ENCODE data around the gene CFAP58. TPM values are rescaled to one million over a fixed set of nuclear protein-coding genes. Genes with fewer than 3 reads are reported as not detected.

Gene CFAP58
- total RNA-seq, 2 experiments from 2014 or later, result not detected

GRCh38 chr10:104328896-104329710 is 24.5 kb upstream of the CFAP58 start:
- no peaks in the 10 kb centered on the region for H3K27me3 Mint-ChIP-seq
- peaks cover 5% of the 10 kb centered on the region for H3K36me3 ChIP-seq (ENCODE audit: insufficient read depth, low read length)
- no peaks in the 10 kb centered on the region for H3K9me3 ChIP-seq (ENCODE audit: control insufficient read depth in 1 of 2, insufficient read depth in 1 of 2, low read length in 2 of 2)
- no peaks in the 10 kb centered on the region for H3K9me3 Mint-ChIP-seq
- no peak for TF ChIP-seq CTCF (IDR thresholded peaks at IDR 0.05)
- ChIA-PET CTCF (interaction anchor here (1.2 to 2.0 kb wide), 4 partner anchors 9 to 24 kb away, joined by 5 to 15 read pairs (median 8); partner anchors contain the start of genes CFAP58 and ITPRIP), POLR2A (interaction anchor here (1.0 to 4.1 kb wide), 7 partner anchors 9 to 24 kb away, joined by 3 to 64 read pairs (median 4); partner anchors contain the start of genes CFAP58 and ITPRIP)
- H3K27me3 ChIP-seq (ENCODE audit: control insufficient read depth in 1 of 2, insufficient read depth in 2 of 2, low read length in 2 of 2), result no peaks in the 10 kb centered on the region
- peak overlapping the region; percentile 41 for H3K4me3 ChIP-seq (ENCODE audit: low read length)
- H3K27ac Mint-ChIP-seq, result peak overlapping the region; percentile 88
- H3K36me3 Mint-ChIP-seq (ENCODE audit: low read depth), result peaks cover 42% of the 10 kb centered on the region
- H3K27ac ChIP-seq (ENCODE audit: low read depth in 1 of 2, low read length in 2 of 2), result peak overlapping the region; percentile 75 to 81
- DNase-seq (peak; percentile 44 to 88 (median 70)), ATAC-seq (ENCODE audit: poor library complexity) (peak; percentile 65)
- H3K4me1 ChIP-seq (ENCODE audit: insufficient read depth, low read length), result peaks cover 97% of the 10 kb centered on the region
- intact Hi-C loops (cut with DNase I, micrococcal nuclease), result loop anchor here in 1 of 2 experiments (1.0 to 2.0 kb wide), 2 partner anchors 9 to 20 kb away; partner anchors contain the start of gene ITPRIP
- H3K4me1 Mint-ChIP-seq (ENCODE audit: low read depth), result peaks cover 100% of the 10 kb centered on the region
- H3K4me3 Mint-ChIP-seq, result peak overlapping the region; percentile 84

GRCh38 chr10:104329735-104330134 is 23.9 kb upstream of the CFAP58 start:
- CTCF ChIA-PET, result interaction anchor here (1.2 to 2.0 kb wide), 4 partner anchors 9 to 25 kb away, joined by 5 to 15 read pairs (median 8); partner anchors contain the start of genes CFAP58 and ITPRIP
- intact Hi-C loops (cut with DNase I, micrococcal nuclease), result loop anchor here in 1 of 2 experiments (1.0 to 2.0 kb wide), 2 partner anchors 9 to 21 kb away; partner anchors contain the start of gene ITPRIP
- H3K36me3 Mint-ChIP-seq (ENCODE audit: low read depth), result peaks cover 41% of the 10 kb centered on the region
- Histone ChIP-seq H3K36me3 (ENCODE audit: insufficient read depth, low read length) (peaks cover 5% of the 10 kb centered on the region), H3K4me3 (ENCODE audit: low read length) (peak overlapping the region; percentile 41), H3K27me3 (ENCODE audit: control insufficient read depth in 1 of 2, insufficient read depth in 2 of 2, low read length in 2 of 2) (no peaks in the 10 kb centered on the region), H3K27ac (ENCODE audit: low read depth in 1 of 2, low read length in 2 of 2) (peak overlapping the region; percentile 75 to 81), H3K4me1 (ENCODE audit: insufficient read depth, low read length) (peaks cover 97% of the 10 kb centered on the region), H3K9me3 (ENCODE audit: control insufficient read depth in 1 of 2, insufficient read depth in 1 of 2, low read length in 2 of 2) (no peaks in the 10 kb centered on the region)
- DNase-seq, result peak in 2 of 14 experiments; percentile 23 to 37
- H3K27ac Mint-ChIP-seq, result peak overlapping the region; percentile 88
- no peak for ATAC-seq (ENCODE audit: poor library complexity)
- H3K9me3 Mint-ChIP-seq, result no peaks in the 10 kb centered on the region
- H3K4me3 Mint-ChIP-seq, result peak overlapping the region; percentile 84
- no peak for TF ChIP-seq CTCF (IDR thresholded peaks at IDR 0.05)
- H3K4me1 Mint-ChIP-seq (ENCODE audit: low read depth), result peaks cover 100% of the 10 kb centered on the region
- POLR2A ChIA-PET, result interaction anchor here (1.1 to 4.1 kb wide), 3 partner anchors 8 to 22 kb away, joined by 4 to 64 read pairs (median 30); partner anchors contain the start of gene ITPRIP
- H3K27me3 Mint-ChIP-seq, result no peaks in the 10 kb centered on the region

- intact Hi-C loops (cut with DNase I, micrococcal nuclease), result no loop called here
- H3K4me1 Mint-ChIP-seq (ENCODE audit: low read depth), result peaks cover 100% of the 10 kb centered on the region
- ChIA-PET CTCF (interaction anchor here (1.0 to 2.0 kb wide), 5 partner anchors 8 to 50 kb away, joined by 3 to 15 read pairs (median 7); partner anchors contain the start of genes CFAP58 and ITPRIP), POLR2A (interaction anchor here (2.8 to 4.1 kb wide), 2 partner anchors 7 to 23 kb away, joined by 30 to 64 read pairs; partner anchors contain the start of gene ITPRIP)
- TF ChIP-seq CTCF (IDR thresholded peaks at IDR 0.05), result no peak
- no peak overlapping the region for H3K4me3 ChIP-seq (ENCODE audit: low read length)
- H3K27ac ChIP-seq (ENCODE audit: low read depth in 1 of 2, low read length in 2 of 2), result peak overlapping the region; percentile 75 to 81
- peaks cover 97% of the 10 kb centered on the region for H3K4me1 ChIP-seq (ENCODE audit: insufficient read depth, low read length)
- H3K4me3 Mint-ChIP-seq, result peak overlapping the region; percentile 84
- H3K36me3 Mint-ChIP-seq (ENCODE audit: low read depth), result peaks cover 40% of the 10 kb centered on the region
- ATAC-seq (ENCODE audit: poor library complexity), result no peak
- no peaks in the 10 kb centered on the region for H3K9me3 ChIP-seq (ENCODE audit: control insufficient read depth in 1 of 2, insufficient read depth in 1 of 2, low read length in 2 of 2)
- H3K27ac Mint-ChIP-seq, result peak overlapping the region; percentile 88
- H3K27me3 Mint-ChIP-seq, result no peaks in the 10 kb centered on the region
- H3K27me3 ChIP-seq (ENCODE audit: control insufficient read depth in 1 of 2, insufficient read depth in 2 of 2, low read length in 2 of 2), result no peaks in the 10 kb centered on the region
- DNase-seq, result peak in 2 of 14 experiments; percentile 15 to 18
- H3K36me3 ChIP-seq (ENCODE audit: insufficient read depth, low read length), result peaks cover 5% of the 10 kb centered on the region
- no peaks in the 10 kb centered on the region for H3K9me3 Mint-ChIP-seq
Measured at GRCh38 chr10:104330168-104331110, 23.2 kb upstream of the CFAP58 start.
